ENCODE data around the gene BARX2.

Gene BARX2

DNA sequence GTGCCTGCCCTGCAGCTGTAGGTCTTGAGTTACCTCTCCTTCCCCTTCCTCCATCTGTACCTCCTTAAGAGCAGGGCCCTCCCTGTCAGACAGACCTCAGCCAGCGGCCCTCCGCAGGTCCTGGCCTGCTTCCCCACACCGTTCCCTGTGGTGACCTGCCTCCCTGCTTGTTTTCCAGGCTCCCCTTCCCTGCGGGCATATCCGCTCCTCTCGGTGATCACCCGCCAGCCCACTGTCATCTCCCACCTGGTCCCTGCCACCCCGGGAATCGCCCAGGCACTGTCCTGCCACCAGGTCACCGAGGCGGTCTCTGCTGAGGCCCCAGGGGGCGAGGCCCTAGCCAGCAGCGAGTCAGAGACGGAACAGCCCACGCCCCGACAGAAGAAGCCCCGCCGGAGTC lies 60.9 kb downstream of the BARX2 start:
- DNase-seq (ENCODE audit: low read depth in 2 of 2), result no peak

GRCh38 chr11:129440028-129440713 lies 64.5 kb downstream of the BARX2 start:
- DNase-seq (ENCODE audit: low read depth in 2 of 2), result no peak

GRCh38 chr11:129442171-129442570 lies 66.5 kb downstream of the BARX2 start:
- no peak for DNase-seq (ENCODE audit: low read depth in 2 of 2)

- no peak for DNase-seq (ENCODE audit: low read depth in 2 of 2)
These were observed 67.6 kb downstream of the BARX2 start for GRCh38 chr11:129443276-129443675.

DNA sequence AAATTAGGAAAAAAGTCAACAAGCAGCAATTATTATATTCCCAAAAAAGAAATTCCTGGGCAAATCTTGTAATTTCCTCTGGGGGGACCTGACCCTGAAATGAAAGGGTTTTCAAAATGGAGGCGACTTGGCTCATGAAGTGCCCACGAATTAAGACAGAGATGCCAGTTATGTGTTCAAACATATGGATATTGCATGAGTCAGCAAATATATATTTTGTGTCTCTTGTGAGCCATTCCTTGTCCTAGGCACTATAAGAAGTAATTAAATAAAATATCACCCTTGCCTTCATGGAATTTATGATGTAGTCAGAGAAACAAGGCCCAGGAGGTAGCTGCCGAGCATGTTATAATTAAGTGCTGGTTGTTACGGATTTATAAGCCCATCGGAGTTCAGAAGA lies 68.6 kb downstream of the BARX2 start:
- DNase-seq (ENCODE audit: low read depth in 2 of 2), result no peak

- DNase-seq (ENCODE audit: low read depth in 2 of 2), result no peak
These were observed 69.6 kb downstream of the BARX2 start for GRCh38 chr11:129445226-129445625.

DNA sequence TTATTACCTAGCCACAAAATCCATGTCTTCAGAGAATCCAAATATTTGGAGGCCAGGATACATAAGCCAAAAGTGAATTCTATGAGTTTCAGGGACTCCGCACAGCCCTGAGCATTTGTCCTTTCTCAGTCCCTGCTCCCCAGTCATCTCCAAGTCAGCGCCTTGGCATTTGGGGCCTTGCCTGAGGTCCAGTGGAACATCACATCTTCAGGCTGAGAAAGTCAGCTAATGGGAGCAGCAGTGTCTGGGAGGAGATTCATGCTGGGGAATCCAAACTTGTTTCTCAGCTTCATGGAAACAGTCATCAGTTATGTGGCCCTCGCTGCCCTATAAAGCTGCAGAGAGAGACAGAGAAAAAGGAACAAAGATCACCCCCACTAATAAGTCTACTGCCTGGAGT lies 70.9 kb downstream of the BARX2 start:
- DNase-seq (ENCODE audit: low read depth in 2 of 2), result no peak

GRCh38 chr11:129447654-129448239 lies 72.1 kb downstream of the BARX2 start:
- DNase-seq (ENCODE audit: low read depth in 2 of 2), result no peak

GRCh38 chr11:129451524-129451923 lies 75.9 kb downstream of the BARX2 start:
- no peak for DNase-seq (ENCODE audit: low read depth in 2 of 2)

DNA sequence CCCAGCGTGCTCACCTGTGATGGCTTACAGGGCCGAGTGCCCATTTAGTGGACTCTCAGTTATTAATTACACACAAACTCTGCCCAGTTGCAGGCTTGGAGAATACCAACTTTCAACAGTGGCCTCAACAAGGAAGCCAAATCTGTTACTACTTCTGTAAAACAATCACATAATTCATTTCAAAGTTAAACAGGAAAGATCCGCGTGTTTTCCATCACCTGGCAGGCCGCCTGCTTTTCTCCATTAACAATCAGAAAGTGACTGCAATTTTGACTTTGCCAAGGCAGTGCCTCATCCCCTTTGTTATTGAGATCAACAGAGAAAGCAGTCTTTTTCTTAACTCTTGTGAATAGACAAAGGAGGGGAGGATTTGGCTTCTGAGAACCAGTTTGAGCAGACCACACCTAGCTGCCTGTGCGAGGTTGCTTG lies 77.7 kb downstream of the BARX2 start:
- DNase-seq (ENCODE audit: low read depth in 2 of 2), result no peak

DNA sequence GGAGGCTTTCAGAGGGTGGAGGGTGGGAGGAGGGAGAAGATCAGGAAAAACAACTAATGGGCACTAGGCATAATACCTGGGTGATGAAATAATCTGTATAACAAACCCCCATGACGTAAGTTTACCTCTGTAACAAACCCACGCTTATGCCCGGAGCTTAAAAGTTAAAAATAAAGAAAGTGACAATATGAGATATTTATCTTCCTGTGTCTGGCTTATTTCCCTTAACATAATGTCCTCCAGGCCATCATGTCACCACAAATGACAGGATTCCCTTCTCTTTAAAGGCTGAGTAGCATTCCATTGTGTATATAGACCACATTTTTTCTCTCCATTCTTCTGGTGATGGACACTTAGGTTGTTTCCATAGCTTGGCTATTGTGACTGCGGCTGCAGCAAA lies 79.5 kb downstream of the BARX2 start:
- DNase-seq (ENCODE audit: low read depth in 2 of 2), result no peak

DNA sequence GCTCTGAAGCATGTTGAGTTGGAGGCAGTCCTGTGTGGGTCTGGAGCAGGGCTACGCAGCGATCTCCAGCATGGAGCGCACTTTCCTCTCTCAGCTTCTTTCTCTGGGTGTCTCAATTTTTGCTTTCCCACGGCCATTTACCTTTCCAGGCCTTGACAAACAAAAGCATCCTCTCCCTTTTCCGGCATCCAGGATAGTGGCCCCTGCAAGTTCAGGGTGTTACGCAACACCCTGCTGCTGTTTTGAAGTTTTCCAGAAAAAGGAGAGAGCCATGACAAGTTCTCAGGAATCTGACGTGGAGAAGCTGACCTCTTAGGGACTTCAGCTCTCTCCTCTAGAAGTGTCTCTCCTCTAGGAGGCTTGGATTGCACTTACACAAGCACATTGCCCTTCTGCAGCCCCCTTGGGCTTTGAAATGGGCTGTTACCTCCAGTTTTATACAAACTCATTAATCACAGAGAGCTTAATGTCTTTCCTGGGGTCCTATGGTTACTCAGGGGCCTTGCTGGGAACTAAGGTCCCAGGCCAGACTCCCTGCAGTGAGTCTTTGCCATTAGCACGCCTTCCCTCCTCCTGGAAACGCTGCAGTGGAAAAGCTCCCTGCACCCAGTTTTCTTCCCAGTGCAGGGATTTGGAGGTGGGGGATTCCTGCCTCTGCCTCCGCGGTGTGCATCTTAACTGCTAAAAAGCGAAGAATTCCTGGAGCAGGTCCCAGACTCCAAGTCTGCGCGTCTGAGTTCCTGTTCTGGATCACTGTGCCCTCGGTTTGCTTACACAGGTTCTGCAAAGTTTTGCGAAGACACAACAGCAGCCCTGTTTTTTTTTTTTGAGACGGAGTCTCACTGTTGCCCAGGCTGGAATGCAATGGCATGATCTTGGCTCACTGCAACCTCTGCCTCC lies 80.4 kb downstream of the BARX2 start:
- no peak for DNase-seq (ENCODE audit: low read depth in 2 of 2)

GRCh38 chr11:129457321-129457720 lies 81.7 kb downstream of the BARX2 start:
- no peak for DNase-seq (ENCODE audit: low read depth in 2 of 2)

- DNase-seq (ENCODE audit: low read depth in 2 of 2), result no peak
These were observed 82.6 kb downstream of the BARX2 start for GRCh38 chr11:129458278-129458677.

DNA sequence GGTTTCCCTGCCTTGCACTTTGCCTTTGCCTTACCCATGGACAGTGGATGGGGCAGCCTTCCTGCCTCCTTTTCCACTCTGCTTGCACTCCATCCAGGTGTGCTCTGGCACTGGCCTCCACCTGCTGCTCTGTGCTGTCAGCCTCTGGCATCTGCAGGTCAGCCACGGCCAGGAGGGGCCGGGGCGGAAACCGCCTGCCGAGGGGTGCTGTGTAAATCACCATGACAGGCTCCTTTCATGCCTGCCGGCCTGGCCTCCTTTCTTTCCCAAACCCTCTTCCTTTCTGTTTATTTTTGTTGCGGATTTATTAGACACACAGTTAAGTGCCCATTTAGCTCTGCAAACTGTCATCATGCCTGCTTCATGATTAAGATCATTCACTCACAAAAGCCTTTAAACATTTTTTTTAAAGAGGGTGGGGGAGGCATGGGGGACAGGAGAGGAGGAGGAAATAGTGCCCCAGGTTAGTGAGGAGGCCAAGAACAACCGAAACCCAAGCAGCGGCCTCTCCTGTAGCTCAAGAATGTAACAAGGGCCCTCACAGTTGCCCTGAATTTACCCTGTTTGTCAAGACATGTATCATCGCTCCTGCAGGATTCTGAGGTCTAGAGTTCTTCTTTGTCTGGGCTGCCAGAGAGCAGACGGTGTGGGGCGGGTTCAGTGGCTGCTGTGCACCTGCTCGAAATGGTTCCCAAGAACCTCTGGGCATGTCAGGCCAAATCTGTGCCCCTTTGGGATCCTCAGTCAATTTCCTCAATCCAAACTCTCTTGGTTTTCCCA lies 83.3 kb downstream of the BARX2 start:
- DNase-seq (ENCODE audit: low read depth in 2 of 2), result no peak

GRCh38 chr11:129460714-129461113 lies 85.1 kb downstream of the BARX2 start:
- DNase-seq (ENCODE audit: low read depth in 2 of 2), result no peak

- no peak for DNase-seq (ENCODE audit: low read depth in 2 of 2)
These were observed 108.4 kb downstream of the BARX2 start for GRCh38 chr11:129484068-129484467.

DNA sequence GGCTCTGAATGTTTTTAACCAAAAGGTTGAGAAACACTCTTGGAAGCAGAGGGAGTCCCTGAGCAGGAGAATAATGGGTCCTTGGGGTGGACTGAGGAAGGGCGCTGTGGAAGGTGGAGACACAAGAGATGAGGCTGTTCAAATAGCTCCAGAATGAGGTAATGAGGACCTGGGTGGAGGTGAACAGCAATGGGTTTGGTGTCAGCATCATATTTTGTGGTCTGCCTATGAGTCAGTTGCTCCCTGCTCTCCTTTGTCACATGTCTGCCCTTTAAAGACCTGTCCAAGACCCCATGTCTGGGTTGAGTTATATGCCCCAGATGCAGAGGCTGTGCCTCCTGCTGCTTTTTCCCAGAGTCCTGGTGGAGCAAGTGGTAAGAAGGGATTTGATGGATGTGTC lies 113.6 kb downstream of the BARX2 start:
- no peak for DNase-seq (ENCODE audit: low read depth in 2 of 2)

- DNase-seq (ENCODE audit: low read depth in 2 of 2), result no peak
These were observed 114.4 kb downstream of the BARX2 start for GRCh38 chr11:129490004-129490403.

GRCh38 chr11:129493746-129494145 lies 118.1 kb downstream of the BARX2 start:
- DNase-seq (ENCODE audit: low read depth in 2 of 2), result no peak

Measured in stimulated activated CD4-positive, alpha-beta T cell treated with anti-CD3 and anti-CD28 coated beads, Interleukin-1b, Interleukin-23, amount 100 ng/mL, for 4 hours (primary cell).